GM12891 (cell line): ENCODE measurements around the gene RBM43.

ENCODE experiments used
- POLR2A ChIP-seq: IDR thresholded peaks from 2 replicates; pipeline ENCODE4 v1.6.1; 2011; ENCODE audit warnings: low read depth, low read length, control low read depth
- POLR2AphosphoS5 ChIP-seq: IDR thresholded peaks from 2 replicates; pipeline ENCODE4 v1.6.1; 2011; ENCODE audit warnings: low read depth, low read length, control low read depth
- SPI1 ChIP-seq: IDR thresholded peaks from 2 replicates; pipeline ENCODE4 v1.6.1; 2011; ENCODE audit warnings: low read depth, low read length, control low read depth

DNA sequence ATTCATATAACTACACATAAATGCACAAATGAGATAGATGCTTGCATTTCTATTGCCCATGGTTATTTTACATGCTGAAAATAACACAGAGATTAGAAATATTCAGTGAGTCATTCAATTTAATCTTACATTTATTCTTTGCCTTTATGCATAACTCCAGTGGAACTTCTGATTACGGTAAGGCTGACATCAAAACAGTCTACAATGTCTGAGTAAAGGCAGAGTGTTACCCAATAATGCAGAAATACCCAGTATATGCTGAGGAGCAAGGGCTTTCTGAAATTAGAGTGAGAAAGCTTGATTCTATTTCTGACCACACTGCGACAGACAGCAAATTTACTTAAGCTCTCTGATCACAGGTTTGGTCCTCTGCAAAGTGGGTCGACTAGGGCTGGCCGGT is 18.6 kb upstream of the RBM43 start:
- TF ChIP-seq POLR2A, result no peak
- no peak for TF ChIP-seq POLR2AphosphoS5
- TF ChIP-seq SPI1, result no peak
